ENCODE measurements around the gene GRAMD4.
"Not testable (repeated sequence)": the region's sequence is repeated elsewhere in the genome, so short reads cannot be mapped to it uniquely, and the experiment has no call there.

Gene GRAMD4

DNA sequence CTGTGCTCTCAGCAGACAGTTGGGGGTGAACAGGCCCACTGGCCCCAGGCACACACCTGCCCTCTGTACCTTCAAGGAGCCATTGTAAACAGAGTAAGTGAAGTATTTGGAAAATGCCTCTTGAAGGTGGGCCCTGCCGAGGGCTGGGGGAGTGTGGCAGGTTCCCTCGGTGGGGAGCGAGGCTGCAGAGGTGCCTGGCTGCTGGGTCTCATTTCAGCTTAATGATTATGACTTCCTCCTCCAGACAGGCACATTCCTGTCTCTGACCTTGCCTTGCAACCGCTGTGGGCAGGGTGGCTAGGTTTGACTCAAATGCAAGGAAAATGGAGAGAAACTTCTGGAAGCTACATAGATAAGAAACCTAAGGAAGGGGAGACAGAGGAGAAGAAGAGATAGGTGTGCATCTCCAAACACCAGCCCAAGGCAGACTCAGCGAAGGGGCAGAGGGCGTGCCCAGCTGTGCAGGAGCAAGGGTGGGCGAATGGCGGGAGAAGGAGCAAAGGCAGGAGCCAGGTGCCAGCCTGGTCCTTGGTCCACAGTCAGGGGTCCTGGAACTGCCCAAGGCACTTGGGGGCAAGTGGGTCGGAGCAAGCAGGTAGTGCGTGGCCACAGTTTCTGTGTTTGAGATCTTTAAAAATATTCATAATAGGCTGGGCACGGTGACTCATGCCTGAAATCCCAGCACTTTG, 14.0 kb downstream of the GRAMD4 start:
- H3K27me3 ChIP-seq (replicated peaks) = no peaks in the 10 kb centered on the region
- no peaks in the 10 kb centered on the region for H3K36me3 ChIP-seq (replicated peaks)
- H3K27ac ChIP-seq = no peak overlapping the region
- H3K4me3 ChIP-seq (ENCODE audit: low read depth, low read length) = no peak overlapping the region
- no peak for DNase-seq
- TF ChIP-seq, protein P1, sequence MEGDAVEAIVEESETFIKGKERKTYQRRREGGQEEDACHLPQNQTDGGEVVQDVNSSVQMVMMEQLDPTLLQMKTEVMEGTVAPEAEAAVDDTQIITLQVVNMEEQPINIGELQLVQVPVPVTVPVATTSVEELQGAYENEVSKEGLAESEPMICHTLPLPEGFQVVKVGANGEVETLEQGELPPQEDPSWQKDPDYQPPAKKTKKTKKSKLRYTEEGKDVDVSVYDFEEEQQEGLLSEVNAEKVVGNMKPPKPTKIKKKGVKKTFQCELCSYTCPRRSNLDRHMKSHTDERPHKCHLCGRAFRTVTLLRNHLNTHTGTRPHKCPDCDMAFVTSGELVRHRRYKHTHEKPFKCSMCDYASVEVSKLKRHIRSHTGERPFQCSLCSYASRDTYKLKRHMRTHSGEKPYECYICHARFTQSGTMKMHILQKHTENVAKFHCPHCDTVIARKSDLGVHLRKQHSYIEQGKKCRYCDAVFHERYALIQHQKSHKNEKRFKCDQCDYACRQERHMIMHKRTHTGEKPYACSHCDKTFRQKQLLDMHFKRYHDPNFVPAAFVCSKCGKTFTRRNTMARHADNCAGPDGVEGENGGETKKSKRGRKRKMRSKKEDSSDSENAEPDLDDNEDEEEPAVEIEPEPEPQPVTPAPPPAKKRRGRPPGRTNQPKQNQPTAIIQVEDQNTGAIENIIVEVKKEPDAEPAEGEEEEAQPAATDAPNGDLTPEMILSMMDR (IDR thresholded peaks at IDR 0.05; ENCODE audit: low read depth, low read length, missing control alignments) = no peak
- in situ Hi-C loops (cut with HindIII; ENCODE audit: low pct_ligation_motif_present, low sequenced_read_pairs) = no loop called here

DNA sequence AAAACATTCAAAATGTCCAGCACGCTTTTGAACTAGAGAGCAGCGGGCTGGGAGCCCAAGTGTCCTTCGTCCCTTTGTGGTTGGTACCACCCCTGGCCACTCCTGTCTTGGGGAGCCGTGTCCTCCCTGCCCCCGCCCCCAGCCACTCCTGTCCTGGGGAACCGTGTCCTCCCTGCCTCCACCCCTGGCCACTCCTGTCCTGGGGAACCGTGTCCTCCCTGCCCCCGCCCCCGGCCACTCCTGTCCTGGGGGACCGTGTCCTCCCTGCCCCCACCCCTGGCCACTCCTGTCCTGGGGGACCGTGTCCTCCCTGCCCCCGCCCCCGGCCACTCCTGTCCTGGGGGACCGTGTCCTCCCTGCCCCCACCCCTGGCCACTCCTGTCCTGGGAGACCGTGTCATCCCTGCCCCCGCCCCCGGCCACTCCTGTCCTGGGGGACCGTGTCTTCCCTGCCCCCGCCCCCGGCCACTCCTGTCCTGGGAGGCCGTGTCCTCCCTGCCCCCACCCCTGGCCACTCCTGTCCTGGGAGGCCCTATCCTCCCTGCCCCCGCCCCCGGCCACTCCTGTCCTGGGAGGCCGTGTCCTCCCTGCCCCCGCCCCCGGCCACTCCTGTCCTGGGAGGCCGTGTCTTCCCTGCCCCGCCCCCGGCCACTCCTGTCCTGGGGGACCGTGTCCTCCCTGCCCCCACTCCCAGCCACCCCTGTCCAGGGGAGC, 14.9 kb downstream of the GRAMD4 start:
- in situ Hi-C loops (cut with HindIII; ENCODE audit: low pct_ligation_motif_present, low sequenced_read_pairs); H3K27me3 ChIP-seq (replicated peaks); H3K36me3 ChIP-seq (replicated peaks); H3K4me3 ChIP-seq (ENCODE audit: low read depth, low read length); DNase-seq; H3K27ac ChIP-seq: not testable (repeated sequence)

DNA sequence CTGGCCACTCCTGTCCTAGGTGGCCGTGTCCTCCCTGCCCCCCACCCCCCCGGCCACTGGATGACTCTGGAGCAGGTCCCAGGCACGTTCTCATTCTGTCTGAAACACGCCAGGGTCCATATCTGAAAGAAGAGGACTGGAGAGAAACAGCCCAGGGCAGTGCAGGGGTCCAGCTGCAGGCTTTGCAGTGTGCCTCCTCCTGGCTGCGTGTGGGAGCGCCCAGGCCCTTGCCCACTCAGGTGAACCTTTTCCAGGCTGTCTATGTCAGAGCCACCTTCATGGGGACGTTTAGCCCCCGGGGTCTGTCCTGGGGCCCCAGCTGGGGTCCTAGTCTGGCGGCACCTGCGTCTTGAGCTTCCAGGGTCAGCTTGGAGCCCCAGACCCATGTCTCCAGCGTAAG, 15.6 kb downstream of the GRAMD4 start:
- DNase-seq = no peak
- TF ChIP-seq, protein P1 (IDR thresholded peaks at IDR 0.05; ENCODE audit: low read depth, low read length, missing control alignments) = peak; percentile 17
- in situ Hi-C loops (cut with HindIII; ENCODE audit: low pct_ligation_motif_present, low sequenced_read_pairs) = no loop called here
- Histone ChIP-seq H3K36me3 (replicated peaks) (no peaks in the 10 kb centered on the region), H3K4me3 (ENCODE audit: low read depth, low read length) (no peak overlapping the region), H3K27me3 (replicated peaks) (no peaks in the 10 kb centered on the region), H3K27ac (no peak overlapping the region)

DNA sequence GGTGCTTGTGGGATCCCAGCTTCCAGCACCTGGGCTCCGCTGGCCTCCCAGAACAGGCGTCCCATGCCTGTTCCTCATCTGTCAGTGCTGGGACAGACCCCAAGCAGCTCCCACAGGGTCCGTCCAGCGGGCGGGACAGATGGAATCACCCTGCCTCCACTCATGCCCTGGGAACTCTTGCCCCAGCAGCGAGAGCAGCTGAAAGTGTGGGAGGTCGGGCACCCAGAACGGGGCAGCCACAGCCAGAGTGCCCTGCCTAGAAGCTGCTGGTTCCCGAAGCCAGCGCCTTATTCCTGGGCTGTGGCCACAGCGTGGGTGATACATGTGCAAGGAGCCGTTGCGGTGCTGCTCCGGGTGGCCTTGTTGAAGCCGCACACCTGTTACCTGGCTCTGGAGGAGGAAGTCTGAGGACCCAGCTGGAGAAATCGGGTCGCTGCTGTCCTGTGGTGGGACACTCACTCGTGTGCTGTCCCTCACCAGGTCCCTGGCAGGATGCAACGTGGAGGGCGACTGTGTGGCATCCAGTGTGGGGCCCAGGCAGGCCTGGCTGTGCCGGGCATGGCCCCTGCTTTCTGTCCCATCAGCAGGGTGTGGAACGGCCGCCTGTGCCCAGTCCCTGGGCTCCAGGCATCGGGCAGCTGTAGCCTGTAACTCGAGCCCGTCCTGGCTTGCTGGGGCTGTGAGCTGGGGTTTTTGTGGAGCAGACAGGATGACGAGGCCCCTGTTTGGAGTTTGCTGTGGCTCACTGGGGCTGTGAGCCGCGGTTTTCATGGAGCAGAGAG, 16.2 kb downstream of the GRAMD4 start:
- TF ChIP-seq, protein P1 (IDR thresholded peaks at IDR 0.05; ENCODE audit: low read depth, low read length, missing control alignments) = no peak
- no peaks in the 10 kb centered on the region for H3K27me3 ChIP-seq (replicated peaks)
- H3K36me3 ChIP-seq (replicated peaks) = no peaks in the 10 kb centered on the region
- H3K27ac ChIP-seq = no peak overlapping the region
- DNase-seq = no peak
- in situ Hi-C loops (cut with HindIII; ENCODE audit: low pct_ligation_motif_present, low sequenced_read_pairs) = no loop called here
- H3K4me3 ChIP-seq (ENCODE audit: low read depth, low read length) = no peak overlapping the region

DNA sequence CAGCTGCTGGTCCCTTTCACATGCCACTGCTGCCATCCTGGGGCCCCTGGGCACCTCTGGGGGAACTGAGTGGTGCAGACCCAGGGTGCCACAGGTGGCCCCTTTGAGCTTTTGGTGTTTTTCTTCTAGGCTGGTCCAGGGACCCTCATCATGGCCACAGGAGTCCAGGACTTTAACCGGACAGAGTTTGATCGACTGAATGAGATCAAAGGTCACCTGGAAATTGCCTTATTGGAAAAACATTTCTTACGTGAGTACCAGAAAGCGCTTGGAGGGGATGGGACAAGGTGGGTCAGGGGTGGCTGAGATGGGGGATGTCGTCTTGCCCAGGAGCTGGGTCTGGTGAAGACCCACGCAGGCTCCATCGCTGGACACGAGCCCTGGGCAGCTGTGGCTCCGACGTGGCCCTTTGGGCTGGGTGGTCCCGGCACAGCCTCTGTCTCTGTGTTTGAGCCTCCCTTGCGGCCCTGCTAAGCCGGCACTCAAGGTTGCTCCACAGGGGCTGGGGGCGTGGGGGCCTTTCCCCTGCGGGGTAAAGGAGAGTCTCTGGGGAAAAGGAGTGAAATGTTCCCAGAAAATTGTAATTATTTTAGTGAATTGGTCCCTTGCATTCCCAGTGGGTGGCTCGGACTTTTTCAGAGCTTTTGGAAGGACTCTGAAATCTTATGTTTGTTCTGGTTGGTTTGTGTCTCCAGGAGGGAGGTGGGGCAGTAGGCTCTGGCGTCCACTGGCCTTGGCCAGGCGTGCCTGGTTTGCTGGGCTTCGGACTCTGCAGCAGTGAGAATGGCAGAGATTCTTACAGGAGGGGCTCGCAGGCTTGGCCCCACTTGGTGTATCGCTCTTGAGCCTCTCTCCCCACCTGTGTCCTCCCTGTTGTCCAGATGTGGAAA, 17.8 kb downstream of the GRAMD4 start:
- TF ChIP-seq, protein P1 (IDR thresholded peaks at IDR 0.05; ENCODE audit: low read depth, low read length, missing control alignments) = no peak
- Histone ChIP-seq H3K27me3 (replicated peaks) (no peaks in the 10 kb centered on the region), H3K4me3 (ENCODE audit: low read depth, low read length) (no peak overlapping the region), H3K27ac (no peak overlapping the region), H3K36me3 (replicated peaks) (no peaks in the 10 kb centered on the region)
- in situ Hi-C loops (cut with HindIII; ENCODE audit: low pct_ligation_motif_present, low sequenced_read_pairs) = no loop called here
- no peak for DNase-seq

All from brain microvascular endothelial cell (primary cell).